DMS53 treated with DMSO at 0.1 percent for 48 hours (cell line): ENCODE data around the gene GUCA1C.

Source experiments
- DNase-seq: peaks from one replicate; lab custom pipeline; 2025; ENCODE audit not compliant: unreplicated experiment; lab: John Stamatoyannopoulos, UW

Gene GUCA1C, protein sequence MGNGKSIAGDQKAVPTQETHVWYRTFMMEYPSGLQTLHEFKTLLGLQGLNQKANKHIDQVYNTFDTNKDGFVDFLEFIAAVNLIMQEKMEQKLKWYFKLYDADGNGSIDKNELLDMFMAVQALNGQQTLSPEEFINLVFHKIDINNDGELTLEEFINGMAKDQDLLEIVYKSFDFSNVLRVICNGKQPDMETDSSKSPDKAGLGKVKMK

DNA sequence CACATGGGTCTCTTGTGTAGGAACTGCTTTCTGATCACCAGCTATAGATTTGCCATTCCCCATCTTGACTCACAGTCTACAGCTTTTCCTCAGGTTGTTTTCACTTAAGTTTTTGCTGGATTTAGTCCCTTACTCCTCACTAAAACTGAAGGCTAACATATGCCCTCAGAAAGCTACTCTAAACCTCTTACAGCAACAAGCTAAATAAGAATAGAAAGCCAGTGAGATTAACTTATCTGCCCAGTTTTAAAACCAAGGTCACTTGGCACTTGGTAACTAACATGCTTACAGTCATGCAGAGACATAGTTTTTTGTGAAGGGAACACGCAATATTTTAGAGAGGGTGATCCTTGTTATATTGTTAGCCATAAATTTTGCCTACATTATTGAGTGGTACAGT lies at the start of gene GUCA1C:
Gene GUCA1C, minus strand, starts transcription at position 180 of the 400 bp plus-strand sequence. Its CDS starts 117 bp downstream, at position 63.
- no peak for DNase-seq

DNA sequence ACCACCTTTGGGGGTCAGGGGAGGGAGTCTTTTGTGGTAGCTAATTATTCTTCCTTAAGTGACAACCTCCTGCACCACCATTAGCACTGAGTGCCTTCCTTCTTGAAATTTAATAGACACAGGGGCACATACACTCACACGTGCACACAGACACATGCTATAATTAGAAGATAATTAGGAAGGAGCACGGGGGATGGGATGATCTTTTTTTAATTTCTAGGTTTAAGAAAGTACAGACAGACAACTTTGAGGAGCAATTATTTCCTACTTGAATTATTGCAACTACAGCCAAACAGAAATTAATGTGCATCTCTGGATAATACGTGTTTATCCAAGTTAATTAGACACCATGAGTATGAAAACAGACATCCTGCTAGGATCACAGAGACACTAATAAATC lies 44.8 kb upstream of the GUCA1C start:
- no peak for DNase-seq

DNA sequence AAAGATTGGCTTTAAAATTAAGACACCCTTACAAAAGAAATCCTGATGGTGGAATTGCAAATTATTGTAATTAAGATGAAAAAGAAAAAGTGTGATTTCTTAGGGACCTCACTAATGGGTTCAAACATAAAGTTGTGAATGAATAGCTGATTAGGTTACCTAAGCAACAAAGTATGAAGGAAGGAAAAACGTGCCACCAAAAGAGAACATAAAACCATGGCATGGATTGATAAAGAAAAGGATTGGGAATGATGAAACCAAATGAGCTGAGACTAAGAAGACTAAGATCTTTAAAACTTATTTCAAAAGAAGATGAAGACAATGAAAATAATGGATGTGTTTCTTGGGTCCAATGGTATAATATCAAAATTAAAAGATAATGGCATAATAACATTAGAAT lies 32.2 kb upstream of the GUCA1C start:
- no peak for DNase-seq

DNA sequence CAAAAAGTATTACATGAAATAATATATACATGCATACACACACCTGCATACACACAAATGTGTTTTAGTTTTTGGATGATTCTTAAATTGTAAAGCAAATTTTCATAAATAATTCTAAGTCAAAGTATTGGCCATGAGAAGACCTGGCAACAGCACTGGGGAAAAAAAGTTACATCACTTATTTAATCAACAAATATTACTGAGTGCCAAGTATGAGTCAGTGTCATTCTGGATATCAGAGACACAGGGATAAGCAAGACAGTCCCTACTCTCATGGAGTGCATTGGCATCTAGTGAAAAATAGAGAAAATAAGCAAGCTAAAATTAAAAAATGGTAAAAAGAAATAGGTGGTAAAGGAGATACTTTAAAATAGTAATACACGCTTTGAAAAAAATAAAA lies 29.4 kb upstream of the GUCA1C start:
- peak; percentile 2 for DNase-seq

DNA sequence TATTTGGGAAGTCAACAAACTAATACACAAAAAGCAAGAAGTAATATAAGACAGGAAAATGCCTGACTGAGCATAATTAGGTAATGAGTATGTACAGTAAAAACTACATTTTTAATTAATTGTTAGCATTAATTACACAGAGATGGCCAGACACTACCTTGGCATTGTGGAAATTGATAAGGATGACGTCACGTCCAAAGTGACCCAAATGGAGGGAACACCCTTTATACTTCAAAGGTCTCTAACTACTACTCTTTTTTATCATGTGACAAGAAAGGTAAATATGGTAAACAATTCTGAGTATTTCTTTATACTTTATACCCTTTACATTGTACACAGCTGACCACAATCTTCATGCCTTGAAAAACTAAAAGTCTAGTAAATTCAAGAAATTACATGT lies 22.4 kb upstream of the GUCA1C start:
- DNase-seq = no peak

DNA sequence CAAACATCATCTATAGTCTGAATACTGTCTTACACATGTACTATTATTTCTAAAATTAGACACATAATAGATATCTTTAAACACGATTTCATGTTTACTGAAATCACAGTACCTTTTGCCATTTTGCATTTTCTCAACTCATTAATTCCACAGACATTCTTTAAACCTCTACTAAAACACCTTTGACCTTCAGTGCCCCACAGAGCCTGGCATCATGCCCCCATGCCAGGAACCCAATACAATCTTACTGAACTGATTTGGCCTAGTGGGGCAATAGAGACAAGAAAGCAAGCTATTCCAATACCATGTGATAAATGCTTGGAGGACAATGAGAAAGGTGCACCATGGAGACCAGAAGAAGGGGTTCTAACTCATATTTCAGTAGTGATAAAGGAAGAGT lies 19.3 kb upstream of the GUCA1C start:
- no peak for DNase-seq

DNA sequence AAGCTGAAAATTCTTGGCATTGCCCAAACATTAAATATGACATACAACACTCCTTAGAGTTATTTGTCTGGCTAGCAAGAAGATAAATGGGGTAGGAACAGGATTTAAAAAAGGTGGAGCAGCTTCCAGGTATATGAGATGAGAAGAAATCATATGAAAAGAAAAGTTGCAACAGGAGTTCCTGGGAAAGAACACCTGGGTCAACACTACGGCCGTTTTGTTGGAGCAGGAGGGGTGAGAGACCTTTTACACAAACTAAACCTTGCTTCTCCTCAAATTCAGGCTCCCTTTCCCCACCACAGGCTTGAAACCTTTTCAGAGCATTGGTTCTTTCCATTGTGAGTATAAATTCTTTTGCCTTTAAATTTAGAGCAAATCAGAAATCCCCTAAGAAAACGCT lies 18.8 kb upstream of the GUCA1C start:
- DNase-seq = no peak

DNA sequence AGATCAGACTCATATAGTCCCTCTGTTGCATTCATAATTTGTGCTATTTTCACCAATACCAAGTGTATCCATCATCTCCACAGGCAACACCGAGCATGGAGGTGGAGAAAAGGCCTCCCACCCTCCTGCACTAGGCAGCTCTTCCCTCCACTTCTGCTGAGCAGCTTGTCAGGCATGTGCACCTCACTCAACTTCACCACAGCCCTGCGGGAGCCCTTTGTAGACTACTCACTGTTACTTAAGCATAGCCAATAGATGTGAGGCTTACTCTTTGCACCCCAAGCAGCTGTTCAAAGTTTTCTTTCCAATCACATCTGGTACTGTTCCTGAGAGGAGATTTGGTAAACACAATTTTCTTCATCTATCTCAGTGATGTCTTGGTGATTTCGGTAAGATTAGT lies 16.9 kb upstream of the GUCA1C start:
- no peak for DNase-seq

DNA sequence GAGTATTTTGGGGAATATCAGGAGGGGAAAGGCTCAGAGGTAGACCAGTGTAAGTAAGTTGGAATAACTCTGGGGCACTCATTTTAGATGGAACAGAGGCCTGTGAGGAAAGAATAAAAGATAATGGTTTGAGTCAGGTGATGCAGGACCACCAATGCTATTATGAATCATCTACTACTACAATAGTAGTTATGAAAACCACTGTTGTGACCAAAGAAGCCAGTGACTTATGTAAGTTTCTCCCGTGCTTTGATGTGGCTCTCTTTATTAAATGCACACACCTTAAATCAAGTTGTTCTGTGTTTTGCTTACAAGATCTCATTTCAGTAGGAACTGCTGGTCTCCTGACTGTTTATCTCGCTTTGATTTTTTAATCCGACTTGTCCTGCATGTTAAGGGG lies 13.1 kb upstream of the GUCA1C start:
- DNase-seq = no peak

DNA sequence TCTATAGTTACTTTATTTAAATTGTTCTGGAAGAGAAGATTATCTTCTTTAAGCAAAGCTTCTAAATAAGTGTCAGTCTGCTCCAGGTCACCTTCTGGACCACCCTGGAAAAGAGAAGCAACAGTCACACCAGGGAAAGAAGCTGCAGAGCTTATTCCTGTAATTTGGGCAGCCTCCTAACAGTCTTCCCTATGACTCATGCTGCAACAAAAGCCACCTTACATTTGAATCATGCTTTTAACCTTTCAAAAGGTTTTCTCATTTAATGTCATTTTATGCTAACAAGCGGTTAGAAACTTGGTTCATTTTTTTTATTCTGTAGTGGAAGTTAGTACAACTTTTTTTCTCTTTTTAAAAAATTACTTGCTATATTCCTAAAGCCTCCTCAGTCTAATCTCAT lies 5.3 kb upstream of the GUCA1C start:
- DNase-seq = no peak

DNA sequence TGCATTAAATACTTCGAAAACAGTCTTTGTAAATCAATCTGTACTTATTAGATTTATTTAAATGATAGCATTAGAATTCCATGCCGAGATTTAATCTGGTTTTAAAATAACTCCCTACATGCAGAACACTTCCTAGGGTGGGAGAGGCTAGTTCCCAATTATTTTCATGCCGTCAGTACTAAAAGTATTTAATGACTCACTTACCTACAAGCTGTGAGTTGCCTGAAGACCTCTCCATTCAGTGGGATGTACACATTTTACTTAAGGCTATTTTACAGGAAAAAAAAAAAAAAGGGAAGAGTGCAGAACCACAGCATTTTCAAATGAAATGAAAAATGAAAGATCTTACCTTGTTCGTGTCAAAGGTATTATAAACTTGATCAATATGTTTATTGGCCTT lies 469 bp downstream of the GUCA1C start:
- DNase-seq = no peak

DNA sequence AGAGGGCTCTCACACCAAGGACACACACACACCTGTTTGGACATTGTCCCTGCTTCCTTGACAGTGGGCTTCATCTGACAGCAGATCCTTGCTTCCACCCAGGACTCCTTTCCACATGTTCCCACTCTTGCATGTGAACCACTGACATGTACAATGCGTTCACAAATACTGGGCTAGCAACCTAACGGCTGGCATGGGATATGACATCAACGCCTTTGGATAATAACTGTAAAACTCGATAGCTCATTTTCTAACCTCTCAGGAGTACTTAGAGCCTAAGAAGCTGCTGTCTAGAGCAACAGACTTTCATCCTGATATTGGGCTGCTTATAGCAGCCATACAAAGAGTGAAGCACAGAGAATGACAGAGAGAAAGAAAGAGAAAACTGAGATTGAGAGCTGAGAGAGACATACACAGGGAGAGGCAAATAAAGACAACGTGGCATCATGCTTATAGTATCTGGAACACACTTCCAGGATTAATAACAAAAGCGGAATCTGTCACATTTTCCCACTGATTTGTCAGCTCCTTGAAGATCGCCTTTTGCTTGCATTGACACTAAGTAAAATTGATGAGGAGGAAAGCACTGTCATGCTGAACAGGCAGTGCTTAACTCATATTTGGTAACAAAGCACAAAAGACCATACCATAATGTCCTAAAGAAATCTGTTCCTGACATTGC lies 1.7 kb downstream of the GUCA1C start:
- no peak for DNase-seq

DNA sequence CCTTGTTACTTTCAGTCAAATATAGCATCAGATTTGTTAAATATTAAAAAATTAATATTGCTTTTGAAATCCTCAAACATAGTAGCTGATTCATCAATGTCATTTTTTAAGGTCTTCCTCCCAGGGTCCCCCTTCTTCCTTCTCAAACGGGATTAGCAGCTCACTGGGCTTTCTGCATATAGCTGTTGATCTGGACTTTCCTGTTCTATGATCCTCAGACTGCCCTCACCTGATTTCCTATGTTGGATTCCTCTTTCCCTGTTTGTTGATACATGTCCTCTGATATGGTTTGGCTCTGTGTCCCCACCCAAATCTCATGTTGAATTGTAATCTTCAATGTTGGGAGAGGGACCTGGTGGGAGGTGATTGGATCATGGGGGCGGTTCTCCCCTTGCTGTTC lies 5.8 kb downstream of the GUCA1C start:
- no peak for DNase-seq

DNA sequence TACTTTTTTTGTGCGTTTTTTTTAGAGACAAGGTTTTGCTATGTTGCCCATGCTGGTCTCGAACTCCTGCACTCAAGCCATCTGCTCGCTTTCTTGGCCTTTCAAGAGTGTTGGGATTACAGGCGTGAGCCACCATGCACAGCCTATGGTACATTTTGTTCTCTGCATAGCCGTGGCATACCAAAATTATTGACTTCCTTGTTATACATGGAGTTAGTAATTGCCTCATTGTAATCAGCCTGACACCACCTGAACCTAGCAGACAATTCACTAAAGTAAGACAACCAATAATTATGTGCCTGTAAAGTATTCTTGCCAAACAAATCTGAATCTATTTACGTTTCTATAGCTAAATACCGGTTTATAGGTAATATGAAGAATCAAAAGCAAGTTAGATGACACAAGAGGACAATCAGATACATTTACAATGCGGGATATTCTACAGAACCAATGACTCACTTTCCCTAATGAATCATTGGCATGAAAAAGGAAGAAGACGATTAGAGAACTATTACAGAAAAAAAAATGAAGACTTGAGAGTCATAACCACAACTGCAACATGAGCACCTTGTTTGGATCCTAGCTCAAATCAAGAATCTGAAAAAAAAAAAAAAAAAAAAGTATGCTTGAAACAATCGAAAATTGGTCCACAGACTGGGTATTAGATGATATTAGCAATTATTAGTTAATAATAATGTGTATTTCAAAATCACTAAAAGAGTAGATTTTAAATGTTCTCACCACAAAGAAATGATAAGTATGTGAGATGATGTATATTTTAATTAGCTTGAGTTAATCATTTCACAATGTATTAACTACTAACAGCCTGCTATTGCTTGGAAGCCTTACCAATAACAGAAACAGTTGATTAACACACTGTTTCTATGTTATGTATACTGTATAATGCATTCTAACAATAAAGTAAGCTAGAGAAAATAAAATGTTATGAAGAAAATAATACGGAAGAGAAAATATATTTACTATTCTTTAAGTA lies 7.1 kb downstream of the GUCA1C start:
- no peak for DNase-seq

DNA sequence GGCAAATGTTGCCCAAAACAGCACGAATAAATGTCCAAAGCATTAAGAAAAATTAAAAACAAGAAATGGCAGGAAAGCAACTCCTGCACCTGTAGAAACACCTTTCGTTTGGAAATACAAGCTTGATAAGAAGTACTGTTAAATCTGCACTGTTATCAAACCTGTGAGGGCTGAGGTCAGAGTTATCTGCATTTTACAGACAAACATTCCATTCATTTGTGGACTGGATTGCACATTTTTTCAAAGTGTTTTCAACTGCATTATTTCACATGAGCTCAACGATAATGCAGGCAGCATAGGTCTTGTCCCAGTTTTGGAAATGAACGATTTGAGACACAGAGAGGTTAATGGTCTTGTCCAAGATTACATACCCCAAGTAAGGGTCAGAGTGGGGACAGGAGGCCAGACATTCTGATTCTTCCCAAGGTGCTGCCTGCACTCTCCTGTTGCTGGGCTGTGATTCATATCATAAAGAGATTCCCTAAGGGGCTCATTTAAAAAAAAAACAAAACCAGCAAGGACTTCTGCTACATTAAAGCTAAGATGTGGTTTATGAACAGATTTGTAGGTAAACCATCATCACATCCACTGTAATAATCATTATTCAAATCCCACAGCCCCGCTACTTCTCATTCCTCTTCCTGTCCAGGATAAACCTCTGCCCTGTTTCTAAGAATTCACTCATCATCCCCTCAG lies 13.0 kb downstream of the GUCA1C start:
- no peak for DNase-seq

DNA sequence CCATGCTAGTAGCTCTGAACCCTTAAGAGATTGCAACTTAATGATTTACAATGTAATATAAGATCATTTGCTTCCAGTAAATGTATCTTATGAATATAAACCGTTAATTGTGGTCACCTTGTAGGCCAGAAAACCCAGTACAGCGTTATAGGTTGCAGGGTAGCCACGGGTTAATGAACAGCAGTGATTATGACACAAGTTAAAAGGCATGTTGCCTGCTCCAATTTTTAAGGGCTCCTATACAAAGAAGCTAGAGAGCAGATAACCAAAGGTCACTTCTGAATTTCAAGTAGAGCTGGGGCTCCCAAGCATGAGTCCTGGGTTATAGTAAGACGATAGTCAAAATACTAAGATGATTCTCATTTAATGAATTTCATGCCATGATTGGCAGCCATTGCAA lies 13.5 kb downstream of the GUCA1C start:
- DNase-seq = no peak

DNA sequence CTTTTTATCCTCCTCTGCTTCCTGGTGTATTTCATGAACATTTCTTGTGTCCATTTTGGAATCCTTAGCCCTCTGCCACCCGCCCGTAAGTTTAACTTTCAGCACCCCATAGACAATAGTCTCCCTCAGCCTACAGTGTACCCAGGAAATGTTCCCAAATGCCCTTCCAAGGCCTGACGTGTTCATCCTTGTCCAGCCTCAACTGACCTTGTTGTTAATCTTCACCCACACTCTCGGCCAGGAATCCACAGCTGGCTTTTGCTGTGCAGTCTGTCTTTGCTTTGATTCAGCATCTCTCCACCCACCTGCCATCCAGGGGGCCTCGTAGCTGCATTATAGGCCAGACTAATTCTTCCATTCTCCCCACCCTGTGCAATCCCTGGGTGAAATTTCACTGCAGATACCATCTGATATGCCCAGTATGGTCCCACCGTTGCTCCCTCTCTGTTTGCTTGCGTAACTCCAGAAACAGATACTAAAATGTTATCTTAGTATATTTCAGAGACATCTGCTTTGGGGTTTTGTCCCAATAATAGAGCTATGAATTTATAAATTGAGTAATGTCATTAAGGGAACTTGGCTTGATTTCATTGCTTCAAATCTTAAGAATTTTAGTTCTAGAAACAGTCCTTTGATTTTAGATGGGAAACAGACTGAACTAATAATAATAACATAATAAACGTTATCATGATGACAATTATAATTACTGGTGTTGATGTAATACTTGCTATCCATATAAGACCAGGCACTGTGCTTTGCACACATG lies 16.6 kb downstream of the GUCA1C start:
- DNase-seq = no peak

DNA sequence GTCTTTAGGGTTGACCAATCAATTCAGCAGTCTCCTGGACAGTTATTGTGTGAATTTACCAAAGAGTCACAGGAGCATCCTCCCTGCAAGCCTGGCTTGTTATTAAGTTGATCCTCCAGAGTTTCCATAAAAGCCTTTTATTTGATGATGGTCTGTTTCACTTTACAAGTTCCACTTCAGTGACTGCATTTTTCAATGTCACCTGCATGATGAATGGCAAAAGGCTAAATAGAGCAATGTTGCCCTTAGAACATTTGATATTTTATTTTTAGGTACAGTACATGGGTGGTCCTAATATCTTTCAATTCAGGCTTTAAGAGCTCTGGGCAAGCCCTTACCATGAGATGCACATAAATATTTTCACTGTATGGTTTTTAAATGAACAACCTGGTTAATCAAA lies 22.6 kb downstream of the GUCA1C start:
- no peak for DNase-seq

DNA sequence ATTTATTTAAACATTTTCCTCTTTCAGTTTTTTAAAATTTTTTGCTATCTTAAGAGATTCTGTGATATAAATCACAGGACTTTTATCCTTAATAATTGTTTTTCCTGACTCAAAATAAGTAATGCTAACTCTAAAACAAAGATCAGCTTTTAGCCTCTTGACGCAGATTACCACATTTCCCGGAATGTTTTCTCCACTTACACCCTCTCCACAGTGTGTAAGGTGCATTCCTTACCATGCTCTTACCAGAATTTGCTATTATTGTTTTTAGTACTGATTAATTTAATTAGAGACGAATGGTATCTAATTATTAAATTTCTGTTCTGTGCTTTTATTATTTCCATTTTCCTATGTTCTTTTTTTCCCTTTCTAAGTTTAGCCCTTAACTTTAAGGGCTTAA lies 34.8 kb downstream of the GUCA1C start:
- DNase-seq = no peak

DNA sequence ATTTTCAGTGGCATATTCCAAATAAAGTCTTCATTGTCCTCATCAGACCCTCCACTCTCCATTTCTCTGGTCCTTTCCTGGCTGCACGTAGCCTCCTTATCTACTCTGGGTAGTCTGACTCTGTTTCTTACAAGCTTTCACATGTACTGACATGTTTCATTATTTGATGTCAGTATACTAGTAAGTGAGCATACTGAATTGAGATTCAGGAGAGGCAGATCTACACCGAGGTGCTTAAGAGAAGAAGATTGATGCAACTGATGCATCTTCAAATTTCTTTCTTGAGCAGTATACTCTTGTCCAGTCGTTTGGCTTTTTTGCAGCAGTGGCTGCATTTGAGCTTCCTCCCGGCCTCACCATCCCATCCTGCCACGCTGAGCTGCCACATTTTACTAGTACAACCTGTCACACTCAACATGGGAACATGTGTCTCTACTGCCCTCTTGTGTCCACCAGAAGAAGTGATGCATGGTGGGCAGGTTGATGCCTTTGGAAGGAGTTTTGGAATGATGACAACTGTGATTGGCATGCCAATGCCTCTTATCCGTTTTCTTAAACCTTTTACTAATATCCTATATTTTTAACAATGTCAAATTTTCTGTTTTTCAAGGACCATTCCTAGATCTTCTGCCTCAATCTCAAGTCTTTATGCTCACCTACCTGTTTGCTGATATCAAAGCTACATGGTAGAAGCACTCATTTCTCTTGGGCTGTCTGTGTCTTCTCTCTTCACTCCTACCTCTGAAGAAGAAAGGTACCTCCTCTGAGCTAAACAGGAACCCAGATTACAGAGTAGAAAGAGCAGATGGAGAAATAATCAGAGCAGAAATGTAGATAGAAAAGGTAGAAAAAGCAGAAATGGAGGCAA lies 38.7 kb downstream of the GUCA1C start:
- DNase-seq = peak; percentile 45
